ENCODE results near the gene XCR1.
A peak's percentile ranks its signal among the peaks of the same experiment; 100 is the strongest.

XCR1 gene

DNA sequence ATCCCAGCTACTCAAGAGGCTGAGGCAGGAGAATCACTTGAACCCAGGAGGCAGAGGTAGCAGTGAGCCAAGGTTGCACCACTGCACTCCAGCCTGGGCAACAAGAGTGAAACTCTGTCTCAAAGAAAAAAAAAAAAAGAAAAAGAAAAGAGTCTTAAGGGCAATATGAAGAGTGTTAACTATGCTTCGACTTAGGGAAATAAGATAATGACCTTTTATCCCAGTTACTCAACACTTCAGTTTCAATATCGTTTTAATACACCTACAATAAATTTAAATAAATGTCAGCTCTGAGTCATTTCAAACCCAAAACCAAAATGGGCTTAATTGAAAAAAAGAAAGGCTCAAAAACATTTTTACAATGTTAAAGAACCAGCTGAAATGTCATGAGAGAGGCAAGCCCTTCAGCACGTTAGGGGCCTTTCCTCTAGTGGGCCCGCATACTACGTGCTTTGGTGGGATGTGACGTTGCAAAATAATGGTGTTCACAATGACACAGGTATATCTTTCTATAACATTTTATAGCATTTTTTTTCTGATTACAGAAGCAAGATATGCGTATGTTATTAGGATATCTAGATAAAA is 47.0 kb downstream of the XCR1 start:
- DNase-seq: no peak

GRCh38 chr3:45979378-45979777 is 47.9 kb downstream of the XCR1 start:
- DNase-seq: no peak

DNA sequence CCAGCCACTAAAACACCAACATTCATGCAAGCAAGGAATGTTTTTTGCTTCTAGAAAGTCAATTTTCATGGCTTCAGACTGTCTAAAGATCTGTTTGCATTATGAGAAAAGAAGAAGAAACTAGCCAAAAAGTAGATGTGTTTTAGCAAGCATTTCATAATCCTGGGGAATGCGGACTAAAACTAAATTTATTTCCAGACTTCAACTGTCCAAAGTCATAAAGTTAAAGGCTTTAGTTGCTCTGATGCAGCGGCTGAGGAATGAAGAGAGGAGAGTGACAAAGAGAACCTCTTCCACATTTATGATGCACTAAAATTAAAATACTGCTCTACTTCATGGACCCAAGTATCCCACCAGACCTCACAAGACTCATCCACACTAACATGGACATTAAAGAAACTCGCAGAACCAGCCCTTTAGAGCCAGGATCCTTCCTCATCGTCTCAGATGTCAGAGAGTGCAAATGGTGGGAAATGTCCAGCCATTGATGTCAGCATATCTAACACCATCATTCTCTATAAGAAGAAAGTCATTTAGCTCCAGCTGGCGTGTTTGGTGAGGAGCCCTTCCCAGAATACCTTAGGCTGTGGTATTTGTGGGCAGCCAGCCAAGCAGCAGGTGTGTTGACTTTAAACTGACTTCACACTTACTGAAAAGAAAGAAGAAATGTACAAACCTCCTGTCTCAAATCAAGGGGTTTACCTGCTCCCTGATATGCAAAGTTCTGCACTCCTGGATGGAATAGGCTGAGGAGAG is 49.1 kb downstream of the XCR1 start:
- no peak for DNase-seq

DNA sequence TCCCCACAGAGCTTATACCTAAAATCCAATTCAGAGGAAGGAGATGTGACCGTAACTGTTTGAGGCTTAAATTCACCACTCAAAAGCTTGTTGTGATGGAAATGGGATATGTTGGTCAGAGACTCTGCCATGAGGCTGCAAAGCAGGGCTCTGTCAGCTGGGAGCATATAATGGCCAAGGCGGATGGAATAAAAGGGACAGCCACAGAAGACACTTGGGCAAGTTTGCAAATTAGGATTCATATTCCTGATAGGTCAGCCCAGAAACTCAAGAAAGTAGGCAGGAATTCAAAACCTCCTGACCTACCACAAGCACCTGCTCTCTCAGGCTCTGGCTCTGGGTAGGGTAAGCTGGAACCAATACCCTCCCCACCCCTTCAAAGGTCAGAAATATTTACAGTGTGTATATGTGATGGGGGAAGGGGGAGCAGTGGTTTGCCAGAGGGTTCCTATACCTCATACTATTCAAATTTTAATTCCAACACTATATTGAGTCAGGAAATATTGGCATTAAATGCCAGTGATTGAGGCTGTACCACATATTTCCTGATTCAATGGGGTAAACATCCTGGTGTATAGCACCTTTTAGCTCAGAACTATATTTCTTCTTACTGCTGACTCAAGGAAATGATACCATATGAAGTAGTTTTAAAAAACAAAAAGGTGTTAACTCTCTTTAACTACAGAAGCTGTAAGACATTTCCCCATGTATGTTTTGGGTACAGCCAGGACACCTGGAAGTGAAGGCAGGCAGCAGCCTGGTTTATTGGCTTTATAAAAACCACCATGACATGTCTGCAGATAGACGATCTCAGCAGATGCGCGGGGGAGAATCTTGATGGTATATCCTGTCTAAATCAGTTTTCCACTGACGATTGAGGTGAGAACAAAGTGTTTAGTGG is 50.8 kb downstream of the XCR1 start:
- DNase-seq: no peak

DNA sequence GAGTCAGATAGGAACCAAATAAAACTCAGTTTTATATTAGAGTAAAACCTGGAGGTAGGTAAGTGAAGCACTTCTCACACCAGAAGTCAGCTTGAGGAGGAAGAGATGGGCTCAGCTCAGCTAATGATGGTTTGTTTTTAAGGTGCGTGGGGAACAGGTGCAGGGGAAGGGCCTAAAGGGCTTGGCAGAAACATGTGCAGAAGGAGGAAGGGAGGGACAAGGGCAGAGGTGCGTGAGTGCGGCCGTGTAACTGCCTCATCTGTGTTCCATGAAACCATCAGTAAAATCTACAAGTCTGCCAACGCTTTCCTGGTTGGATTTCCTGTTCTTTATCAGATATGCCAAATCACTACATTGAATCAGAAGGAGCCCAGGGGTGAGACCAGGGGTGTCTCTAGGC is 51.6 kb downstream of the XCR1 start:
- no peak for DNase-seq

GRCh38 chr3:45974686-45975085 is 52.6 kb downstream of the XCR1 start:
- no peak for DNase-seq

GRCh38 chr3:45972534-45973402 is 54.5 kb downstream of the XCR1 start:
- DNase-seq: peak; percentile 66

DNA sequence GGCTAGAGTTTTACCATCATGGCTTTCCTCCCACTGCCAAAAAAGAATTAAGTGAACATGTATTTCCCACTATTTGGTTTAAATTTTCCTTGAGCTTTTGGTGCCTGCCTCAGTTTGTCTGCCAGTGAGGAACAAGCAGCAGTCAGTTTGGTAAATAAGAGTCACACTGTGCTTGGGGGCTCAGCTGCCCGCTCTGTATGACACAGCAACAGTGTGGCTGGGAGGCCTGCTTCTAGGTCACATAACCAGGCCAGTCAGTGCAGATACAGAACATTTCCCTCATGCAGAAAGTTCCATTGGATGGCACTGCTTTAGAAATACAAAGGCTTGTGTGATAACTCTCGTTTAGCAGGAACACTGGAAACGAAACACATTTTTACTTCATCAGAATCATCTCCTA is 57.3 kb downstream of the XCR1 start:
- DNase-seq: no peak

GRCh38 chr3:45969116-45969515 is 58.2 kb downstream of the XCR1 start:
- DNase-seq: no peak

DNA sequence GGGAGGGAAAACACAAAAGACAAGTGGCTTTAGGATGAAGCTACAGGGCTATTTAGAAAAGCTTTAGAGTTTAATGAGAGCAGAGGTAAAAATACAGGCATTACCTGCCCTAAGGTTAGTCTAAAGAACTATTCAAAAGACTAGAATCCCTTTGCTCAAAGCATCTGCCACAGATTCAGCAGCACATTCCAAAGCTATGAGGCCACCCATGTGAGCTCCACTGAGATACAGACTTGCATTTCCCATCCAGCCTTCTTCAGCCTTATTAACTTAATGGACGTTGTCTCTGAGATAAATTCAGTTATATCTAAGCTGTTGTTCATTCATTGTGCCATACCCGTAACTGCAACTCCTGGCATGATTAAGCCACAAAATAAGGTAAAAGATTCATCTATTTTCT is 58.6 kb downstream of the XCR1 start:
- DNase-seq: peak; percentile 11

- DNase-seq: no peak
Observed at GRCh38 chr3:45968149-45968548, 59.1 kb downstream of the XCR1 start.

DNA sequence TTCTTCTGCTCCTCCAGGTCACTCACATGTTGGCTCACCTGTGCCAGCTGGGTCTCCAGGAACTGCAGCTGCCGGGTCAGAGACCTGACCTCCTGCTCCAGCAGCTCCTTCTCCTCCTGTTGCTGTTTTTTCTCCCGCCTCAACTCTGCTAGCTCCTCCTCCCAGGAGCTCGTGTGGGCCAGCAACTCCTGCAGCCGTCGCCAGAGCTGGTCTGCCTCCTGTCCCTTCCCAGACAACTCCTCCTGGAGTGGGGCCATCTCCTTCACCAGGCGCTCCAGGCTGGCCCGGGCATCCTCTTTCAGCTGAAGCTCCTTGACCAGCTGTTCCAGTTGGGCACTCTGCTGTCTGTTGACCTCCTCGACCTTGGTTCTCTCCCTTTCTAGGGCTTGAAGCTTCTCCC is 59.6 kb downstream of the XCR1 start:
- no peak for DNase-seq
